Stimulated activated CD4-positive, alpha-beta T cell treated with anti-CD3 and anti-CD28 coated beads, Interleukin-4, amount 100 ng/mL, for 48 hours (primary cell): Measurements from ENCODE around the gene MYLK.

Source experiments
- DNase-seq, 2 donors: peaks; one replicate each; pipeline ENCODE4 v3.0.0-alpha.2; 2020; ENCODE audit warnings: low read depth in 2 of 2

Gene MYLK

GRCh38 chr3:123698813-123699212 lies 185.3 kb downstream of the MYLK start:
- DNase-seq: no peak

- DNase-seq: no peak
Observed at GRCh38 chr3:123696808-123697207, 187.3 kb downstream of the MYLK start.

DNA sequence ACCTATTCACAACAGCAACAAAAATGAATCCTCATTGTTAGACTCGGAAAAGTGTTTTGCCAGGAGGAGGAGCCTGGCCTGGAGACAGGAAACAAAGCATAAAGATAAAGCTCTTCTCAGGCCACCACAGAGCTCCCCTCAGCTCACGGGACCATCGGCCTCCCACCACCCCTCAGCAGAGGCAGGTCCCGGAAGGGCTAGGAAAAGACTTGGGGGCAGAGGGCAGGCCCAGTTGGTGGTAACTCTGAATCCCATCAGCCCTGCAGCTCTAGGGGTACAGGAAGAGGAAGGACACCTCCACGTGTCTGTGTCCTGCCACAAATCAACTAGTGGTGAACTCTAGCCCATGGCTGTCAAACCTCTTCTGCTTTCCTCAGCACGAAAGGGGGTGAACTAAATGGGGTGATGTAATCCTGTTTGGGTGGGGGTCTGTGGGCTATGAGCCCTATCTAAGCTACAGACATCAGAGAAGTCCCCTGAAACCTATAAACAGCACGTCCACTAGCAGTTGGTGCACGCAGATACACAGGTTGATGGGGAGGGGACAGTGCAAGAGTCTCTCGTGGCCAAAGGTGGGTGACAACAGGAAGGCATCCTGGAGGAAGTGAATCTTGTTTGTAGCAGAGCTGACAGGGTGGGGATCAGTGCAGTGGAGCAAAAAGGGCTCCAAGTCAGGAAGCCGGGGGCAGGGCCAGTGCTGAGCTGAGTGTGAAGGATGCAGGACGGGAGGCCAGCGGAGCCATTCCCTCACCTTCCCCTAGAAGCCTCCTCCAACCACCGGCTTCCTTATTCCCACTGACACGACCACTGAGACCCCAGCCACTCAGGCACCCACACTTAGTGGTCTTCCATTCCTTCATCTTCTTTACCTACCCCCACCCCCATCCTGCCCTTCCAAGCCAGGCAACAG lies 188.1 kb downstream of the MYLK start:
- no peak for DNase-seq

DNA sequence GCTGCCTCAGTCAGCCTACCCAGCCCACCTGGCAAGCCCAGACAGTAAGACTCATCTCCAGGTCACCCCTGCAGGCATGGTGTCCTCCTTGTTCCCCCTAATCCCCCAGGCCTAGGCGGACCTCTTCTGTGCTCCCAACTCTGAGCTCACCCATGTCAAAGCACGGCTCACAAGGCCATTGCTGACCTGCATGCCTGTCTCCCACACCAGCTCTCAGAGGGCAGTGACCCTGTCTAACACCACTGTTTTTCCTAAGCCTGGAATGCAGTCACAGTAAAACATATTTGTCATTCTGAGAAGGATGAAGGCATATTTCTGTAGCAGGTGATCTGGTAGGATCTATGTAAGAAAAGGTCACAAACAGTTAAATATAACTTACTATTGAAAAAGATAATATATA lies 189.0 kb downstream of the MYLK start:
- DNase-seq: no peak

DNA sequence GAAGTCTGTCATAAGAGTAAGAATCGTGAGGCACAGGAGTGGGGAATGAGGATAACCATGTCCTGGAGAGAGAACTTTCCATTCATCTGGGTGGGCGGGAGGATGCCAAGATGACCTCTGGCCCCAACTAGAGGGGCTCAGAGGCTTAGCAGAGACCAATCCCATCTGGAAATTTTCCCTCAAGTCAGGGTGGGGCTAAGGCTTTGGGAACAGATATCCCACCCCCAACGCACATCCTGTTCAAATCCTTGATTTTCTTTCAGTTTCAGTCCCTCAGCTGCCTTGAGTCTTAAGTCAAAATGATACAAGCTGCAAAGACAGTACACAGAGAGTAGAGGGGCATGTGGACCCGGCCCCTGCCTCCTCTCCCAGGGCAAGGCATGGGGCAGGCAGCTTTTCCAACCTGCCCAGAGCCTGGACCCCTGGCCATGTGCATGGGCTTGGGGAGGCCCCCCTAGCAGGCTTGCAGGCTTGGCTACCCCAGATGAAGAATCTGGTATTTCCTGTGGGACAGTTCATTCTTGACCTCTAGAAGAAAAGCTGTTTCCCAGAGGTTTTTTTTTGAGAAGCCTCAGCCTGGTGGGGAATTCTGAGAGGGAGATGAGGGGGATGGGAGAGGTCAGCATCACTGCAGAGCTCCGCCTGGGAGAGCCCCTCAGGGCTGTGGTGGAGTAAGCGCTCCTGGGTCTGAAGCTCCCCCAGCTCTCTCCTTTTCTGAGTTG lies 189.6 kb downstream of the MYLK start:
- DNase-seq: no peak

GRCh38 chr3:123693584-123694190 lies 190.4 kb downstream of the MYLK start:
- no peak for DNase-seq

GRCh38 chr3:123692671-123693070 lies 191.5 kb downstream of the MYLK start:
- no peak for DNase-seq

GRCh38 chr3:123692041-123692440 lies 192.1 kb downstream of the MYLK start:
- no peak for DNase-seq

- DNase-seq: no peak
Observed at GRCh38 chr3:123689831-123690230, 194.3 kb downstream of the MYLK start.

DNA sequence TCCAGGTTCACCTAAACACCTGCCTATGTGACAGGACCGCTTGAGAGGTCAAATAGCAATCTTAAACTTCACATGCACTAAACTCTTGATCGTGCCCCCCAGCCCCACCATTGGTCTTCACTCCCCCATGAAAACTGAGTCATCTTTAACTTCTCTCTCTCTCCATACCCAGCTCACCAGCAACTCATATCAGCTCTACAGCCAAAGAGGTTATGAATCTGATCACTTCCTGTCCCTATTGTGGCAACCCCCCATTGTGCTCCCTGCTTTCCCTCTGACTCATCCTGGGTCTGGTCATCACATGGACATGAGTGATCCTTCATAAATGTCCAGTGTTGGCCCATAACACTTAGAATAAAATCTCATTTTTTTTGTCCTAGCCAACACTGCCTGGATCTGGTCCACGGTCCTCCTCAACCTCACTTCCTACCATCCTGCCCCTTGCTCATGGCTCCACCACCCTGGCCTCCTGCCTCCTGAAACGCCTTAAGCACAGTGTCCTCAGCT lies 195.8 kb downstream of the MYLK start:
- no peak for DNase-seq

DNA sequence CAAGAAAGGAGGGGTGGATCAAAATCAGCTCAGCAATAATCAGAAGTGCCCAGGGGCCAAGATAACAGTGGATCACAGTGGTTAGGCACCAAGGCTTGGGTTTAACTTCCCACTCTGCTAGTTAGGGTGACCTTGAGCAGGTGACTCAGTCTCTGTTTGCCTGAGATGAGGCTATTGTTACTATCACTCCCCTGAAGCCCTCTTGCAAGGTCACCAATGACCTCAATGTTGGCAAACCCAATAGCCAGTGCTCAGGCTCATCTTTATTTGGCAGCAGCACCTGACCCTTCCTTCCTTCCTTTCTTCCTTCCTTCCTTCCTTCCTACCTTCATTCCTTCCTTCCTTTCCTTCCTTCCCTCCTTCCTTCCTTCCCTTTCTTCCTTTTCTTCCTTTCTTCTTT lies 196.8 kb downstream of the MYLK start:
- no peak for DNase-seq

DNA sequence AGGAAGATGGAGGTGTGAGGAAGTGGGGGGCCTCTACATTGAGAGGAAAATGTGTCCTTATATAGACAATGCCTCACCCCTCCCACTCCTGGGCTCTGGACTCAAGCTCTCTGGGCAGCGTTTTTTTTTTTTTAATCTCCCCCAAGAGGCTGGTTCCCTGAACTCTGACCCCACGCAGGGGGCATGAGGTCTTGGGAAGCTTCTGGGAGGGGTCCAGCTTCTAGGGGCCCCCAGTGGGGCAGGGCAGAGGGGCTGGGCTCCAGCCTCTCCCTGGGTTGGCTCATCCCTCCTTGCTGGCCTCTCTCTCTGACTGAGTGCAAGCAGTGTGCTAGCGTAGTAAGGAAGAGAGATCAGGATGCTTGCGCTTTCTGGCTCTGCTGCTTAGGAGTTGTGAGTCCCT lies 197.9 kb downstream of the MYLK start:
- no peak for DNase-seq

DNA sequence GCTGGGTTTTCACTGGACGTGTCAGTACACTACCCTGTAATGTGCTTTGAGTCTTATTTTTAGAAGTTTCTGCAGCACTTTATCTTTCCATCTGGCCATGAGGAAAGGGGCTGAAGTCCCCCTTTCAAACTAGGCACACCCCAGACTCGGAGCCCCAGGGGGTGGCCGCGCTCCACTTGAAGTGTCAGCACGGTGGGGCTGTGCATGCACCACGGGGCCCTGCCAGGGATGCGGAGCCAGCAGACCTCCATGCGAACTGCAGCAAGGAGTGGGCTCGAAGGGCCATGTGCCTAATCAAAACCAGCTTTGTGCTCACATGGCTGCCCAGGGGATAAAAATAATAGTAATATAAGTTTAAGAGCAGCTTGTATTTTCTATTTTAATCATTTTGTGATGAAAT lies 198.4 kb downstream of the MYLK start:
- no peak for DNase-seq

GRCh38 chr3:123684636-123685035 lies 199.5 kb downstream of the MYLK start:
- DNase-seq: no peak

GRCh38 chr3:123684209-123684608 lies 199.9 kb downstream of the MYLK start:
- DNase-seq: no peak

DNA sequence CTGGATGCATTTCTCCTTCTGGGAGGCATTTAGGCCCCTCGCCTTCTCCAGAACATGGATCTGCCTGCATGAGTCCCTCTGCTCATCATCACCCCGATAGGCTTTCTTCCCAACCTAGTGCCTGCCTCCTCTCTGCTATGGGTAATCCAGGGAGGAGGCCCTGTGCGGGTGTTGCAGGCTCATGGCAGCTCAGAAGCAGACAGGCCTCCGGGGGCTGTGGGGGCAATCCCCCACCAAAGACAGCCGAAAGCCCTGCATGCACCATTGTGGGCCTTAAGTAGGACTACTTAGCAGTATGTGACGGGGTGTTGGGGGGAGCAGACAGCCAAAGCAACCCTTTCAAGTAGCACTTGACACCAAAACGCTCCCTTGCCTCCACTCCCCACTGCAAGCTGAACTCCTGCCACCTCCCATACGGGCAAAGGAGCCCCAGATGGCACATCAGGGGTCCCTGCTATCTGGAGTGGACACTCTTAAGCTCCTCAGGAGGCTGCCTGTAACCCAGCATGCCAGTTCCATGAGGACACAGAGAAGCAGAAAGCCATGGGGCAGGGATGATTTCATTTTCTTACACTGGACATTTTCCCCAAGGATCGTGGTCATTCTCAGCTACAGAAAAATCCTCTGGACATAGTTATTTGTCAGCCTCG lies 200.5 kb downstream of the MYLK start:
- no peak for DNase-seq

GRCh38 chr3:123682781-123683504 lies 201.2 kb downstream of the MYLK start:
- DNase-seq: no peak

DNA sequence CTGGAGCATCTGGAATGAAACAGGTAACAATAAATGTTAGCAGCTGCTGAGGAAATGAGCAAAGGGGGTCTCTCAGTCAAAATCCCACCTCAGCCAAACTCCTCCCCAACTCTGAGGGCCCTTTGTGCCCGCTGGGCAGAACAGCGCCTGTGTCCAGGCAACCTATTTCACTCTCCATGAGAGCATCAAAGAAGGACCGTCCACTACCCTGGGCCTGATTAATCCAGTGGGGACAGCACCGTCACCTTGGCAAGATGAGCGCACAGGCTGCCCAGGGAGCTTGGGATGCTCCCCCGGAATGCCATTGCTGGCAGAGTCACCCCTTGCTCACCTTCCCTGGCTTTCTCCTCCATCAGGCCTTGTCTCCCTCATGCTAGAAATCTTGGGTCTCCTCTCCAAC lies 201.8 kb downstream of the MYLK start:
- no peak for DNase-seq

- no peak for DNase-seq
Observed at GRCh38 chr3:123679712-123680386, 204.3 kb downstream of the MYLK start.

- DNase-seq: no peak
Observed at GRCh38 chr3:123678108-123678511, 206.0 kb downstream of the MYLK start.
